ENCODE measurements around the gene MICB.

GRCh38 chr6:31462964-31463870 lies 34.7 kb upstream of the MICB start:
- TF ChIP-seq, protein P1, sequence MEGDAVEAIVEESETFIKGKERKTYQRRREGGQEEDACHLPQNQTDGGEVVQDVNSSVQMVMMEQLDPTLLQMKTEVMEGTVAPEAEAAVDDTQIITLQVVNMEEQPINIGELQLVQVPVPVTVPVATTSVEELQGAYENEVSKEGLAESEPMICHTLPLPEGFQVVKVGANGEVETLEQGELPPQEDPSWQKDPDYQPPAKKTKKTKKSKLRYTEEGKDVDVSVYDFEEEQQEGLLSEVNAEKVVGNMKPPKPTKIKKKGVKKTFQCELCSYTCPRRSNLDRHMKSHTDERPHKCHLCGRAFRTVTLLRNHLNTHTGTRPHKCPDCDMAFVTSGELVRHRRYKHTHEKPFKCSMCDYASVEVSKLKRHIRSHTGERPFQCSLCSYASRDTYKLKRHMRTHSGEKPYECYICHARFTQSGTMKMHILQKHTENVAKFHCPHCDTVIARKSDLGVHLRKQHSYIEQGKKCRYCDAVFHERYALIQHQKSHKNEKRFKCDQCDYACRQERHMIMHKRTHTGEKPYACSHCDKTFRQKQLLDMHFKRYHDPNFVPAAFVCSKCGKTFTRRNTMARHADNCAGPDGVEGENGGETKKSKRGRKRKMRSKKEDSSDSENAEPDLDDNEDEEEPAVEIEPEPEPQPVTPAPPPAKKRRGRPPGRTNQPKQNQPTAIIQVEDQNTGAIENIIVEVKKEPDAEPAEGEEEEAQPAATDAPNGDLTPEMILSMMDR (IDR thresholded peaks at IDR 0.05): no peak
- no peak for TF ChIP-seq POLR2A (IDR thresholded peaks at IDR 0.05)
